OCI-LY7 (cell line): ENCODE data around the gene AADACL3. TPM values are rescaled to one million over a fixed set of nuclear protein-coding genes. Genes with fewer than 3 reads are reported as not detected.

ENCODE experiments used
- BruUV-seq: library from RNA; stranded (reverse); fragments of 400-500 nt; replicated peaks from 2 replicates; lab custom pipeline; 2021; lab: Mats Ljungman, UMichigan
- CTCF ChIA-PET: fragments of 300-600 bp; sonication (Branson Sonifier 250); formaldehyde crosslinking; loops from one replicate; lab custom pipeline; 2022; ENCODE audit warnings: antibody characterized with exemption; ENCODE audit not compliant: unreplicated experiment; lab: Charles Lee
- POLR2A ChIA-PET: fragments of 300-600 bp; sonication (Branson Sonifier 250); formaldehyde crosslinking; loops from one replicate; lab custom pipeline; 2022; ENCODE audit warnings: antibody characterized with exemption; lab: Charles Lee
- DNase-seq: peaks from one replicate; pipeline ENCODE4 v3.0.0-alpha.2; 2015; ENCODE audit warnings: low spot score
- H2AFZ ChIP-seq: fragments of 200-600 bp; sonication (generic), shearing (Covaris generic); 2 replicates; pipeline ENCODE4 v1.6.1; 2014; ENCODE audit warnings: mild to moderate bottlenecking, antibody characterized with exemption, low read length, moderate library complexity
- H3K27ac ChIP-seq: fragments of 200-600 bp; sonication (generic); 2 replicates; pipeline ENCODE4 v1.5.1; 2014; ENCODE audit warnings: mixed run types, low read depth, mild to moderate bottlenecking, moderate library complexity, low read length, inconsistent platforms; ENCODE audit not compliant: poor library complexity, severe bottlenecking
- H3K36me3 ChIP-seq: fragments of 200-600 bp; sonication (generic); 2 replicates; pipeline ENCODE4 v1.6.1; 2014; ENCODE audit warnings: mild to moderate bottlenecking, antibody characterized with exemption, low read length, moderate library complexity, mixed read lengths; ENCODE audit not compliant: insufficient read depth
- H3K4me1 ChIP-seq: fragments of 200-600 bp; sonication (generic); 2 replicates; pipeline ENCODE4 v1.5.1; 2014; ENCODE audit warnings: mild to moderate bottlenecking, low read length; ENCODE audit not compliant: insufficient read depth, poor library complexity, severe bottlenecking
- H3K4me2 ChIP-seq: fragments of 200-600 bp; sonication (generic); 2 replicates; pipeline ENCODE4 v1.6.1; 2014; ENCODE audit warnings: mild to moderate bottlenecking, low read length
- H3K4me3 ChIP-seq: fragments of 200-600 bp; sonication (generic); 2 replicates; pipeline ENCODE4 v1.5.1; 2014; ENCODE audit warnings: mild to moderate bottlenecking, low read depth, low read length; ENCODE audit not compliant: poor library complexity, severe bottlenecking
- H3K79me2 ChIP-seq: fragments of 200-600 bp; sonication (generic); 2 replicates; pipeline ENCODE4 v1.6.1; 2016; ENCODE audit warnings: low read depth, mild to moderate bottlenecking, low read length, moderate library complexity, mixed read lengths; ENCODE audit not compliant: insufficient read depth
- H3K9me2 ChIP-seq: fragments of 200-600 bp; sonication (generic); 2 replicates; pipeline ENCODE4 v1.6.1; 2016; ENCODE audit warnings: mild to moderate bottlenecking, low read length, mixed read lengths; ENCODE audit not compliant: insufficient read depth
- H3K9me3 ChIP-seq: fragments of 200-600 bp; sonication (generic); 2 replicates; pipeline ENCODE4 v1.6.1; 2014; ENCODE audit warnings: mild to moderate bottlenecking, mixed run types, low read length, mixed read lengths
- H4K20me1 ChIP-seq: fragments of 200-600 bp; sonication (generic); 2 replicates; pipeline ENCODE4 v1.6.1; 2014; ENCODE audit warnings: mild to moderate bottlenecking, antibody characterized with exemption, low read length, moderate library complexity, mixed read lengths; ENCODE audit not compliant: insufficient read depth
- EZH2phosphoT487 ChIP-seq: fragments of 200-600 bp; sonication (generic); IDR thresholded peaks from 2 replicates; pipeline ENCODE4 v1.6.1; 2018; ENCODE audit warnings: low read depth, borderline replicate concordance, mild to moderate bottlenecking, mixed run types, antibody characterized with exemption, low read length, moderate library complexity, mixed read lengths
- intact Hi-C: fragments of 100-400 bp; cut with micrococcal nuclease; formaldehyde crosslinking; loops from one replicate; pipeline ENCODE4 v1.10.0; 2022; ENCODE audit not compliant: unreplicated experiment
- total RNA-seq, 2 experiments: library from RNA; depleted of rRNA in 1 of 2; stranded (reverse); fragments of >200 nt in 1 of 2; shearing (Covaris generic) in 1 of 2; gene quantifications; 2 replicates each; pipeline ENCODE4 v1.2.3, GENCODE V29; 2014 to 2022
- TF ChIP-seq, protein P1 (sequence below): fragments of 200-600 bp; sonication (generic); conservative IDR thresholded peaks from 2 replicates; pipeline ENCODE4 v1.5.1; 2014; ENCODE audit warnings: mild to moderate bottlenecking, antibody characterized with exemption, low read length, moderate library complexity, mixed read lengths

The AADACL3 gene
- total RNA-seq, 2 experiments from 2014 or later: not detected

DNA sequence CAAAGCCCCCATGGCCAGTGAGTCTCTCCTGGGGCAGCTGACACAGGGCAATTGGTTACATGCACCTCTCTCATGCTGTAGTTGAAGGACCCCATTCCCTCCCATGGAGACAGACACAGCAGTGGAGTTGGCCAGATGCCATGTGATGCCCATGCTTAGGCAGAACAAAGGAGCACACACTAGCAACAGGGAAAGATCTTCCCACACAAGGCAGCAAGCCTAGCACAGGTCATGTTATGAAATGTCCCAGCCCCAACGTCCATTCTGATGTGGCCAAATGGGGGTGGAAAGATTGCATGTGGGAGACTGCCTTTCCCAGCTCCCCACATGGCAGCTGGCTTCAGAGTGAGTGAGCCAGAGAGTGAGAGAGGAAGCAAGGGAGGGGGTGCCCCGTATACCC lies 37.6 kb upstream of the AADACL3 start:
- Histone ChIP-seq H3K36me3 (no peaks in the 10 kb centered on the region), H3K27ac (no peak overlapping the region), H3K79me2 (no peaks in the 10 kb centered on the region), H3K4me2 (no peak overlapping the region), H4K20me1 (no peaks in the 10 kb centered on the region), H3K9me2 (no peaks in the 10 kb centered on the region), H3K4me1 (no peaks in the 10 kb centered on the region), H3K9me3 (no peaks in the 10 kb centered on the region), H3K4me3 (no peak overlapping the region), H2AFZ (no peak overlapping the region)
- POLR2A ChIA-PET: no interaction called here
- no TSS peak for BruUV-seq
- TF ChIP-seq EZH2phosphoT487: no peak
- TF ChIP-seq, protein P1, sequence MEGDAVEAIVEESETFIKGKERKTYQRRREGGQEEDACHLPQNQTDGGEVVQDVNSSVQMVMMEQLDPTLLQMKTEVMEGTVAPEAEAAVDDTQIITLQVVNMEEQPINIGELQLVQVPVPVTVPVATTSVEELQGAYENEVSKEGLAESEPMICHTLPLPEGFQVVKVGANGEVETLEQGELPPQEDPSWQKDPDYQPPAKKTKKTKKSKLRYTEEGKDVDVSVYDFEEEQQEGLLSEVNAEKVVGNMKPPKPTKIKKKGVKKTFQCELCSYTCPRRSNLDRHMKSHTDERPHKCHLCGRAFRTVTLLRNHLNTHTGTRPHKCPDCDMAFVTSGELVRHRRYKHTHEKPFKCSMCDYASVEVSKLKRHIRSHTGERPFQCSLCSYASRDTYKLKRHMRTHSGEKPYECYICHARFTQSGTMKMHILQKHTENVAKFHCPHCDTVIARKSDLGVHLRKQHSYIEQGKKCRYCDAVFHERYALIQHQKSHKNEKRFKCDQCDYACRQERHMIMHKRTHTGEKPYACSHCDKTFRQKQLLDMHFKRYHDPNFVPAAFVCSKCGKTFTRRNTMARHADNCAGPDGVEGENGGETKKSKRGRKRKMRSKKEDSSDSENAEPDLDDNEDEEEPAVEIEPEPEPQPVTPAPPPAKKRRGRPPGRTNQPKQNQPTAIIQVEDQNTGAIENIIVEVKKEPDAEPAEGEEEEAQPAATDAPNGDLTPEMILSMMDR: no peak
- no peak for DNase-seq
- intact Hi-C loops: no loop called here
- CTCF ChIA-PET: no interaction called here

DNA sequence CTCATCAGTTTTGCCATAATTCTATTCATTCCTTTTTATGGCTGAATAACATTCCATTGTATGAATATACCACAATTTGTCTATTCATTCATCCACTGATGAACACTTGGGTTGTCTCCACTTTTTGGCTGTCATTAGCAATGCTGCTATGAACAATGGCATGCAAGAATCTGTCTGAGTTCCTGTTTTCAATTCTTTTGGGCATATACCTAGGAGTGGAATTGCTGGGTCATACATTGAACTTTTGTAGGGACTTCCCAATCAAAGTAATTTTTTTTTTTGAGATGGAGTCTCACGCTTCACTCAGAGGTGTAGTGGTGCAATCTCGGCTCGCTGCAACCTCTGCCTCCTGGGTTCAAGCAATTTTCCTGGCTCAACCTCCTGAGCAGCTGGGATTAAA lies 37.1 kb upstream of the AADACL3 start:
- H3K9me2 ChIP-seq: no peaks in the 10 kb centered on the region
- no peaks in the 10 kb centered on the region for H3K9me3 ChIP-seq

DNA sequence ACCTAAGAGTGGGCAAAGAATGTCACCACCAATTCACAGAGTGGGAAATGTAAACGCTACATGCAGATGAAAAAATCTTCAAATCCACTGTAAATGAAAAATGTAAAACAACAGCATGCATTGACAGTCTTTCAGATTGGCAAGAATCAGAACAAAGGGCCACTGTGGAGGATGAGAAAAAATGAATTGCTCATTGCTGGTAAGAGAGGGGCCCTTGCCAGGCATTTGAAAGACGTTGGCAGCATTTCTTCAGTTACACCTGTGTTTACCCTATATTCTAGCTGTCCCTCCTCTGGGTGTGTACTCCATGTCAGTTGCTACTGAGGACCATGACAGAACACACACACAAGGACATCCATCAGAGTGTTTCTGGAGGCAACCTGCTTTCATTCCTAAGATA lies 25.8 kb upstream of the AADACL3 start:
- Histone ChIP-seq H3K4me2 (no peak overlapping the region), H3K79me2 (no peaks in the 10 kb centered on the region), H3K9me3 (no peaks in the 10 kb centered on the region), H3K9me2 (no peaks in the 10 kb centered on the region), H4K20me1 (no peaks in the 10 kb centered on the region), H3K27ac (no peak overlapping the region), H3K36me3 (no peaks in the 10 kb centered on the region), H2AFZ (no peak overlapping the region), H3K4me3 (no peak overlapping the region), H3K4me1 (no peaks in the 10 kb centered on the region)
- intact Hi-C loops: no loop called here
- no TSS peak for BruUV-seq
- TF ChIP-seq, protein P1: no peak
- no peak for TF ChIP-seq EZH2phosphoT487
- CTCF ChIA-PET: no interaction called here
- POLR2A ChIA-PET: no interaction called here
- no peak for DNase-seq

More for the DNA sequence above, 37.1 kb upstream of the AADACL3 start:
- ChIA-PET POLR2A (no interaction called here), CTCF (no interaction called here)
- TF ChIP-seq EZH2phosphoT487: no peak
- TF ChIP-seq, protein P1: no peak
- H3K79me2 ChIP-seq: no peaks in the 10 kb centered on the region
- H2AFZ ChIP-seq: no peak overlapping the region
- no peak overlapping the region for H3K4me3 ChIP-seq
- no peaks in the 10 kb centered on the region for H4K20me1 ChIP-seq
- BruUV-seq: no TSS peak
- DNase-seq: no peak
- no peak overlapping the region for H3K4me2 ChIP-seq
- no peak overlapping the region for H3K27ac ChIP-seq
- intact Hi-C loops: no loop called here
- no peaks in the 10 kb centered on the region for H3K36me3 ChIP-seq
- H3K4me1 ChIP-seq: no peaks in the 10 kb centered on the region
